ENCODE measurements around the gene TMEM132E.

DNA sequence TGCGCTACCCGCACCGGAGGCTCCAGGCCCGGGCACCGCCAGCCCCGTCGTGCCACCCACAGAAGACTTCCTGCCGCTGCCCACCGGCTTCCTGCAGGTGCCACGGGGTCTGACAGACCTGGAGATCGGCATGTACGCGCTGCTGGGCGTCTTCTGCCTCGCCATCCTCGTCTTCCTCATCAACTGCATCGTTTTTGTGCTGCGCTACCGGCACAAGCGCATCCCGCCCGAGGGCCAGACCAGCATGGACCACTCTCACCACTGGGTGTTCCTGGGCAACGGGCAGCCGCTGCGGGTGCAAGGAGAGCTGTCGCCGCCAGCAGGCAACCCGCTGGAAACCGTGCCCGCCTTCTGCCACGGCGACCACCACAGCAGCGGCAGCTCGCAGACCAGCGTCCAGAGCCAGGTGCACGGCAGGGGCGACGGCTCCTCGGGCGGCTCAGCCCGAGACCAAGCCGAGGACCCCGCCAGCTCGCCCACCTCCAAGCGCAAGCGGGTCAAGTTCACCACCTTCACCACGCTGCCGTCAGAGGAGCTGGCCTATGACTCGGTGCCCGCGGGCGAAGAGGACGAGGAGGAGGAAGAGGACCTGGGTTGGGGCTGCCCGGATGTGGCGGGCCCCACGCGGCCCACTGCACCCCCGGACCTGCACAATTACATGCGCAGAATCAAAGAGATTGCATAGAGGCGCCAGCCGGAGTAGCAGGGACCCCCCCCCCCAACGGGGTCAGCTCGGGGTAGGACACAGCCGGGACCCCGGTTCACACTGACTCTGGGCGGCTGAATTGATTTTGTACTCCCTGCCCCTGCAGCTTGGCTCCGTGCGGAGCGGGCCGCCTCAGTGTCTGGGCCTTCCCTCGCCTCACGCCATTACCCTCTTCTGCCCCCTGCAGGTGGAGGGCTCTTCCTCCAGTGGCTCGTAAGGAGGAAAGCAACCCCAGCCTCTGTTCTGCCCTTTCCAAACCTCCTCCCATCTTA lies 58.5 kb downstream of the TMEM132E start:
- TF ChIP-seq, protein P1, sequence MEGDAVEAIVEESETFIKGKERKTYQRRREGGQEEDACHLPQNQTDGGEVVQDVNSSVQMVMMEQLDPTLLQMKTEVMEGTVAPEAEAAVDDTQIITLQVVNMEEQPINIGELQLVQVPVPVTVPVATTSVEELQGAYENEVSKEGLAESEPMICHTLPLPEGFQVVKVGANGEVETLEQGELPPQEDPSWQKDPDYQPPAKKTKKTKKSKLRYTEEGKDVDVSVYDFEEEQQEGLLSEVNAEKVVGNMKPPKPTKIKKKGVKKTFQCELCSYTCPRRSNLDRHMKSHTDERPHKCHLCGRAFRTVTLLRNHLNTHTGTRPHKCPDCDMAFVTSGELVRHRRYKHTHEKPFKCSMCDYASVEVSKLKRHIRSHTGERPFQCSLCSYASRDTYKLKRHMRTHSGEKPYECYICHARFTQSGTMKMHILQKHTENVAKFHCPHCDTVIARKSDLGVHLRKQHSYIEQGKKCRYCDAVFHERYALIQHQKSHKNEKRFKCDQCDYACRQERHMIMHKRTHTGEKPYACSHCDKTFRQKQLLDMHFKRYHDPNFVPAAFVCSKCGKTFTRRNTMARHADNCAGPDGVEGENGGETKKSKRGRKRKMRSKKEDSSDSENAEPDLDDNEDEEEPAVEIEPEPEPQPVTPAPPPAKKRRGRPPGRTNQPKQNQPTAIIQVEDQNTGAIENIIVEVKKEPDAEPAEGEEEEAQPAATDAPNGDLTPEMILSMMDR (conservative IDR thresholded peaks at IDR 0.05 in 1 of 2, IDR thresholded peaks at IDR 0.05 in 1 of 2; ENCODE audit: extremely low read depth in 1 of 2, insufficient read depth in 1 of 2, low read depth in 1 of 2, low read length in 2 of 2): peak; percentile 85 to 94
- TF ChIP-seq EZH2 (IDR thresholded peaks at IDR 0.05; ENCODE audit: borderline replicate concordance, low read length): no peak
